Stimulated activated CD8-positive, alpha-beta memory T cell treated with anti-CD3 and anti-CD28 coated beads, Interleukin-15, amount 100 ng/mL, for 48 hours (primary cell): ENCODE measurements around the gene DTX4.

Experiments used
- DNase-seq, 2 donors: peaks; one replicate each; pipeline ENCODE4 v3.0.0-alpha.2; 2020; ENCODE audit warnings: low read depth in 2 of 2

DTX4 gene

DNA sequence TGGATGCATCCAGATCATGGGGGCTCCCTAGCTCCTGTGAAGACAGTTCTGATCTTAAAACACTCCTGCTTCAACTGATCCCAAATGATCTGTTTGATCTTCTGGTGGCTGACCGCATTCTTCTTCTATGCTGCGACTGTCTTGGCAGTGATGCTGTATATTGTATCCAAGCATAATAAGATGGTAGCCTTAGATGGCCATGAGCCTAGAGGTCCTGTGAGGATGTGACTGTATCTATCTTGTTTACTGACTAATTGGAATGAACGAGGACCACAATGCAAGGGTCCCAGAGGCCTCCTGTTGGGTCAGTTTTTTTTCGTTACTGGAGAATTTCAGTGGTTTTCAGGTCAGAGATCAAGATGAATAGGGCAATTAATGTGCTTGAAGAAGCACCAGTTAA lies 47.9 kb downstream of the DTX4 start:
- no peak for DNase-seq

DNA sequence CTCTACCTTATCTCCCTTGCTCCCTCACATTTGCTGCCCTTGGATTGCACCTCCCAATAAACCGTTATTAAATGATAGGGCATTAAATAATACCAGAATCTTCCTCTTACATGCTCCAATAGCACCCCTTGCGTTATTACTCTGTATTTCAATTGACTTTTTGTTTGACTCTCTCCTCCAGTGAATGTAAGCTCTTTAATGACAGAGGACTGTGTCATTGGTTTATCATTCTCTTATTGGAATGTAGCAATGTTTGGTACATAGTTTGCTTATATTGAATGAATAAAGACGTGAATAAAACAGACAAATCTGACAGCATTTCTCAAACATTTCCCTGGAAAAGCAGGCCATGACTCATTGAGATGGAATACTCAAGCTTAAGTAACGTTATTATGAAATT lies 49.5 kb downstream of the DTX4 start:
- no peak for DNase-seq

DNA sequence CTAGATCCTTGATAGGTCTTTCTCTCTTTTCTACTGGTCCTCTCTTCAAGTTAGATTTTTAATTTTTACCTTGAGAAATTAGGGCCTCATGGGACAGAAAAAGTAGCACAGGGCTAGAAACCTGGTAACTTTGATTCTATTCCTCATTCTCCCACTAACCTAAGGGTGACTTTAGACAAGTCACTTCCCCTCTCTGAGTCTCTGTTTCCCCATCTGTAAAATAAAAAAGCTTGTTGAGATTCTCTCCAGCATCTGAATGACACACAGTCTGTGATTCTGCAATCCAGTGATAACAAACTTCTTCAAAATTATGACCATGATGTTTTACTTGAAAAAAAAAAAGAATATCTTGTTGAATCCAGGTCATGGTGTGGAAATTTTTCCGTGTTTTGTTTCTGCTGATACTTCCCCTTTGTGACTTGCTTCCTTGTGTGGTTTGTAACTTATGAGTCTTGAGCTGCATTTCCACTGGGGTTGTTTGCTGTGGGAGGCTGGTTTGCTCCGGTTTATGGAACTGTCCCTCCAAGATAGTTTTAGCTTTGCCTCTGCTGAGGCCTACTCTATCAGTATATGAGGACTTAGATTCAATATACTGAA lies 50.6 kb downstream of the DTX4 start:
- DNase-seq, result no peak

DNA sequence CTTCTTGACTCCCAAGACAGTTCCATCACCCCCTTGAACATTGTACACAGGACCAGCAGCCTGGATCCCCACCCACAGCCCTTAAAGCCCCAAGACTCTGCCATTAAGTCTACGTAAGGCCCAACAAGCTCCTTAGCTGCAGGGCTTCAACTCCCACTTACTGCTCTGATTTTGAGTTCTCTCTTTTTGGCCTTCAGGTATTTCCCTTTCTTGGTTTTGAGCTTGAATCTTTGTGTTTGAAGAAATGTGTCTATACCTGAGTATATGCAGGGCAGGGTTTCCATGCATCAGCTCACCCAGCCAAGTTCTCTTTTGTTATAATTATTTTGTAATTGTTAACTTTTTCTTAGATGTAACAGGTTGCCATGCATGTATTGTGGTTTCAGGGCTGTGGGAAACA lies 51.2 kb downstream of the DTX4 start:
- no peak for DNase-seq

DNA sequence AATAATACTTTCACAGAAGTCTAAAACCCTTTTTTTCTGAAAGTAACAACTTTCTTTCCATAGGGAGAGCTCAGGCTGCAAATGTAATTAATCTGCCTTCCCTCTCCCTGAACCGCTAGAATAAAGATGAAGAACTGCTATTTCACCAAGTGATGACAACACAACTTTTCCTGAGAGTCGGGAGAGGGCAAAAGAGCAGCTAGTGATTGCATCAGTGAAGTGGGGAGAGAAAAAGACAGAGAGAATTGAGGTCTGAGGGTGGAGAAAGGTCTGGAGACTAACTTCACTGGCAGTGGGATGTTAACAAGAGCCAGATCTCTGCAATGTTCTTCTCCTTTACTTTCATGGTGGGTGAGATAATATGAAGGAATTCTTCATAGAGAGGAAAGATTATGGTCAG lies 51.7 kb downstream of the DTX4 start:
- no peak for DNase-seq

DNA sequence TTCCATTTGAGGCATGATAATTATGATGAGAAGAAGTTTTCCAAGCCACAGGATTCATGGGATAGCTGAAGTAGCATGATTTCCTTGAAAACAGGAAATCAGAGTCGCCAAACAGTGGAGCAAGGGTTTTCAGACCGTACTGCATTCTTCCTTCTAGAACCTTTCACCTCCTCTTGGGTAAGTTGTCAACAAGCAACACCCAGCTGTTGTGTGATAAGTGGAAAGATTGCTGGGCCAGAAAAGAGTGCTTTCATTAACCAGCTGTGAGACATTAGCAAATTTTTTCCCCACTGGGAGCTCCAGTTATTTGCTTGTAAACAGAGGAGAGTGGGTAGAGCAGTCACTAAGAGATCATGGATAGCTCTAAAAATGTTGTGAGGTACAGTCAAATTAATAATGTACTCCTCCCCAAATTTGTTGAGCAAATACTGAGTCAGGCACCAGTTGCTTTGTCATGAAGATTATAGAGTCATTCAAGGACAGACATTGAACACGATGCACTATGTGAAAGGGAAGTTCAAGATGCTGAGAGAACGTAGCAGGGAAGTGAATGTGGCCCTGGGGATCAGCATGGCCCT lies 52.5 kb downstream of the DTX4 start:
- DNase-seq, result no peak

DNA sequence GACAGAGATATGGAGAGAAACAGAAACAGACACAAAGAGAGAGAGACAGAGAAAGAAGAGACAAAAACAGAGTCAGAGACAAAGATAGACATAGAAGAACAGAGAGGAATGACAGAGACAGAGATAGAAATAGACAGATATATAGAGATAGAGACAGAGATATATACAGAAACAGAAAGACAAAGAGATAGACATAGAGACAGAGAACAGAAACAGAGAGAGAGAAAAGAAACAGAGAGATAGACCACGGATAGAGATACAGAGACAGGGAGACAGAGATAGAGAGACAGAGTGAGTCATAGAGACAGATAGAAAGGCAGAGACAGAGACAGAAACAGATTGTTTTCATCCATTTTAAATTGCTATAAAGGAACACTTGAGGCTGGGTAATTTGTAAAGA lies 53.1 kb downstream of the DTX4 start:
- no peak for DNase-seq

DNA sequence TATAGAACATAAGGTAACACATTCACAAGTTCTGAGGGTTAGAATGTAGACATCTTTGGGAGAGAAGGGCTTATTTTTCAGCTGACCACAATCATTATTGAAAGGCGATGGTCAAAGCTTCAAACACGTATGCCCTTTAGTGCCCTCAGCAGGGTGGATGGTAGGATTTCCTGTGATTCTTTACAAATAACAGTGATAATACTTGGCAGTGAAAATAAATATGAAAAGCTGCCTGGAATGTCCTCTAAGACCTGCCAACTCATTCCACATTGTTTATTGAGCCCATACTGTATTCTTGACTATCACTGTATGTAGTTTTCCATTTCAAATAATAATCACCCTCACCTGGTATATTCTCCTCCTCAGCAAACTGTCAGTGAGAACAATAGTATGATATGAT lies 54.5 kb downstream of the DTX4 start:
- no peak for DNase-seq

DNA sequence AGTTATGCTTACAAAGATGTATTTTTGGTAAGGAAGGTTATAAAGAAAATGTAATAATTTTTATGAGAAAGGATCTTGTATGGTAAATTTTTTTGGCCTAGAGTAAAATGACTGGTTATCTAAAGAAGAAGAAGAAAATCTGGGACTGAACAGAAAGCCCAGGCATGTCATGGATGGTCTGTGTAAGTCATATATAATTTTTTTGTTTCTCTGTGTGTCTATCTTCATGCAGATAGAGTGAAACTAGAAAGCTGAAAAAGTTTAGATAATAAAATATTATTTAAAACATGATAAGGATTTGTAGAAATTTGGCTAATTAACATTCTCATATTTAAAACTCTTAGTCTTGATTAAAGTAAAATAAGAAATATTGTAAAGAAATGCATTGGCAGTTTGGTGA lies 68.4 kb downstream of the DTX4 start:
- DNase-seq, result no peak

DNA sequence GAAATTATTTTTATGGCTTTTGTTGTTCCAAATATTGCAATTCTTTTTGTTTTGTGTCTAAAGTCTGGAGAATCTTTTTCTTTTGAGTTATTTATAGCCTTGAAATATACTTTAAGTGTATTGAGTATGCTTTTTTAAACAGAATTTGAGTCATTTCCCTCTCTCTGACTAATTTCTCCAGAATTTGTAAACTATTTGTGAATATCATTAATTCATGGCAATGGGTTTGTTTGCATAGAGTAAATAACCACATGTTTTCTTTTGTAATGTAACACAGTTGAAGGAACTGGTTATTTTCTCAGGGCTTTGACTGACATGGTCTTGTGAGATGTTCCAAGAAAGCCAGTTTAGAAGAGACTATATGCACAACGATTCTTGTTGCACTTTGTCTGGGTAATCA lies 71.7 kb downstream of the DTX4 start:
- DNase-seq, result no peak

DNA sequence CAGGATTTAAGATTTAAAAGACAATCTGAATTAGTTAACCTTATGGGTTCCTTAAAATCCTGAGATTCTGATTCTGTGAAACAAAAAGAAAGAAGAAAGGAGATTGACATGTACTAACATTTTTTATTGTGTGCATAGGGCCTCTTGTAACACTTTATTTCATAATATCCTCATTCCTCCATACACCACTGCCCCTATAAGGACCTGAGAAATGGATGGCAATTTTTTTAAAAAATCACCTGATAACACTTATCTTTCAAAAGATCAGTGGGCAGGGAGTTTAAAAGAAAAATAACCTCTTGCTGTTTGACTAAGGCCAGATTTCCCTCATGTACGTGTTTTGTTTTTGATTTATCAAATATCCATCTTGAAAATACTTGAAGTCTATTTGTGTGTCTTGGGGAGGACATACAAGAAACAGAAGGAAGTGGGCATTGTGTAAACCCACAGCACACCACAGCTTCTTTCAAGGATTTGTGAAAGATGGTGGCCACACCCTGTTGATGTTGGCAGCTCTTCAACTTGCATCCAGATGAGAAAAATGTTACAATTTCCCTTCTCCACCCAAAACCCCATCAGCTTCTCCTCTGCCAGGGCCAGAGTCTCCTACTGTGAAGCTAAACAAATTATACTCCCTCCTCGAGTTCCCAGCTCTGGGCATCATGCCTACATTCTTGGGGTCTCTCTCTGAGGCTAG lies 75.7 kb downstream of the DTX4 start:
- no peak for DNase-seq

DNA sequence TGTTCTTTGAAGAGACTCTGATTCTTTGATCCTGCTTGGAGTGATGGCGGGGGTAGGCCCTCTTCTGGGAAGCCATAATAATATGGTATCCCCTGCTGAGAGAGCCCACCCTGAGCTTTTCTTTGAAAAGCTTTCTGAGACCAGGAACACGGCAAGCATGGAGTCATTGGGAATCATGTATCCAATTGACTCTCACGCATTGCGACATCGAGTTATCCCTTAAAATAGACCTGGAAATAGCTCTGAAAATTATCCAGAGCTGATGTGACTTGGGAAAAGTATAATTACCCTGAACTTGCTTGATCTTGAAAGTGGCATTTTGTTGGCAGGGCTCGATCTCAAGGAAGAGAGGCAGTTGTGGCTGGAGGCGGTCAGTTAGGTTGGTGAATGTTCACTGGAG lies 77.6 kb downstream of the DTX4 start:
- no peak for DNase-seq

DNA sequence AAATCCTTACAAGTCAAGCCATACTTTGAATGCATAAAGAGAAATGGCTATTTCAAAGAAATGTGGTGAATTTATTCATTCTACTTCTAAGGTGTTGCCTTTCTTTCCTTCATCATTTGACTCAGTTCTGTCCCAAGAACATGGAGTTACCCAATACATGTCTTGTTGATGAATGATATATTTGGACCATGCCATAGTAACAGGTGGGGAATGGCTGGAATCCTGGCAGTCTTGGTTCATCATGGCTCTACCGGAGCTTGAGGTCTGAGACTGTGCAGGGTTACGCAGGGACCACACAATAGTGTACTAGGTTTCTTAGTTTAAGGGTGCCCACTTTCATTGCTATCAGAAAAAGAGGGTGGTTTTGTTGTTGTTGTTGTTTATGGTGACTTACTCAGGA lies 81.1 kb downstream of the DTX4 start:
- DNase-seq, result no peak

DNA sequence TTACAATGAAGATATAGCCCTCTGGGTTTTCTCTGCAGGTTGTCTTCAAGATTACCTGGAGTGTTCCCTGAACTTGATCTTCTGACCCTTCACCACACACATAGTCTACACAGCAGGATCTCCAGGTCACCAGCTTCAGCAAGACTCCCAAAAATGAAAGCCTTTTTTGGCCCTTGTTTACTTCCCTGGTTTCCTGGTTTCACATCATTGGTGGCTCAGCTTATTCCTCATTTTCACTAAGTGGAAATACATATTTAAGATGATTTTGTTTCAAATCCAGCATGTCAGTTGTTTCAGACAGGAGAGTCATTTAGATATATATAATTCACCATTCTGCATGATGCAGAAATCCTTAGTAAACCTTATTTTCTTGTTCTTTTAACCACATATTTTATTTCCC lies 82.4 kb downstream of the DTX4 start:
- no peak for DNase-seq

DNA sequence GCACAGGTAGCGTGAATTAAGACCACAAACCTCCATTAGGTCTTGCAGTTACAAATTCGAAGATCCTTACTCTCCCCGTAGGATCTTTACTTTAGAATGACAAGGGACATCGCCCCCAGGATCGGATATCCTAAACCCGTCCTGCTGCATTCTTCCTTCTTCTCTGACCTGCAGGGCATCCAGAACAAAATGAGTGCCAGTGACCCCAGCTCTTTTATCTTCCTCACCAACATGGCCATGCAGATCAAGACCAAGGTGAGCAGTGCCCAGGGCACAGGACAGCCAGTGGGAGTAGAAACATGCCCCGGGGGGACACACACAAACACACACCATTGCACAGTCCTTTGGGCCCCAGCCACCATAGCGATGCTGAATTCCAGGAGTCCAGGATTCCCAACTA lies 83.3 kb downstream of the DTX4 start:
- DNase-seq, result no peak
